SW 1271 (cell line): ENCODE measurements around the gene LIF.
"Not testable (repeated sequence)": the region's sequence is repeated elsewhere in the genome, so short reads cannot be mapped to it uniquely, and the experiment has no call there.

Source experiments
- DNase-seq, 2 experiments: peaks; one replicate each; lab custom pipeline; 2025; lab: John Stamatoyannopoulos, UW

The LIF gene

DNA sequence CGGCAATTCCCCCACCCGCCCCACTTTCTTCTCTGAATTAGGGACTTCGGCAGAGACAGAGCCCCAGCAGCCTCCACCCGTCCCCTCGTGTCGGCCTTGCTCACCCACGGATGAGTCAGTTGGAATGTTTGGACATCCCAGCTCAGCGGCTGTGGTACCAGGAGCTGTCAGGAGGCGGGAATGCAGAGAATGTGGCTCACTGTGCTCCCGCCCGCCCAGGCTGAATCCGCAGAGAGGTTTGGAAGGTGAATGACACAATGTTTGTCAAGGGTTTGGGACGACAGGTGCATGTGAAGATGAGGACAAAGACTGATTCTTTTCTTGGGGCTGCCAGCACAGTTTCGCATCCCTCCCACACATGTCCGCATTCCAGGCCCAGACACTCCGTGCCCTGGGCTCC is 39.6 kb downstream of the LIF start:
- peak; percentile 82 to 90 for DNase-seq

DNA sequence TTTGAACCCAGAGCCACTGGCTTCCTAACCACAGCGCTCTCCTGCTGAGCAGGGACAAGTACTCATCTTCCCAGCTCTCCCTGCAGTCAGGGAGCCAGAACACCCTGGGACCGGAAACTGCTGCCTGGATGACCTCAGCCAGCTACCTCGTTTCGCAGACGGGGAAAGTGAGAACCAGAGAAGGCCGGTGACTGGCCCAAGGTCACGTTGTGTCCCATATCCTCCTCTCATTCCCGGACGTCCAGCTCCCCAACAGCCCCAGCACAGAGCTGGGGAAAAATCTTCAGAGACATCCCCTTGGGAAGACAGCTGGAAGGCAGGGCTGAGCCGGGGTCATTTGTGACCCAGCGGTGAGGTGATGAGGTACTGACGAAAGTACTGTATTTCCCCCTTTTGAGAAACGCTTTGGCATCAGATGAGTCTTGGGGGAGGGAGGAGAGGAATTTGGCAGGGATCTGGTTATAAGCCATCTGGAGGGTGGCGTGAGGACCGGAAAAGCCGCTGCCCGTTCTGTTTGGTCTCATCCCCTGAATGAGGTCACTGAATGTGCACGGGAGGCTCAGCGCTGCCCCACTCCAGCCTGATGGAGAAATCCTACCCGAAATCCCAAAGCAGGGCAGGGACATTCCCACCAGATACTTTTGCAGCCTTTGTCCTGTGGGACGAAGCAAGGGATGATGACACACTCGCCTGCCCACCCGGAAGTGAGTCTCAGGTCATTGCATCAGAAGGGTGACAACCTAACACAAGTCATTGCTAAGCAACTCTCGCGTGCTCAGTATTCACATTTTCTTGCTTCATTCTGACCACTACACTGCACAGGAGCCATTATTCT is 41.1 kb downstream of the LIF start:
- DNase-seq: peak in 1 of 2 experiments; percentile 45

- DNase-seq: no peak
Measured at GRCh38 chr22:30204742-30205111, 41.8 kb downstream of the LIF start.

DNA sequence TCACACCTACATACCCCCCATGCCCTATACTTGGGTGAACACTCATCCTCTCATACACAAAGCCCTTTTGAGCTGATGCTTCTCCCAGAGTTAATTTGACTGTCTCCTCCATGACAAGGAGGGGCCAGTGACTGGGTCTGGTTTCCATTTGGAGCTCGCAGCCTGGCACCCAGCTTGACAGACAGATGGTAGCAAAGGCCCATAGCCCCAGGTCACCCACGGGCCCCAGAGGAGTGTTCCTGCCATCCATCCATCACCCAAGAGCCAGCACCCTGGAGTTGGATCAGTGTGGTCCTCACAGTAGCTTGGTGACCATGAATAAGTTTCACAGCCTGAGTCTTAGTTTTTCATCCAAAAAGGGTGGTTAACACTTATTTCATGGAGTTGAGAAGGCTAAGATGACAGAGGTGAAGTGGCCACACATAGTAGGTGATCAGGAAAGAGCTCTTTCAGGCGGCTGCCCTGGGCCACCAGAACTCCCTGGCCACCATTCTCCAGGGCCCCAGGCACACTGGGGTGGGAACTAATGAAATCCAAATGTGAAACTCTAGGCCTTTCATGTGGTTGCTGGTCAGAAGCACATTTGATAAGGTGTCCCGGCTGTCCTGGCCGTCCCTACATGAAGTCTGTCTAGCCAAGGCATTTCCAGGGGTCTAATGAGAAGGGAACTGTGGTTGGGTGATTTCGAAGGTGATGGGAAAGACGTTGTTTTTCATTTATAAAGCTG is 42.4 kb downstream of the LIF start:
- no peak for DNase-seq

DNA sequence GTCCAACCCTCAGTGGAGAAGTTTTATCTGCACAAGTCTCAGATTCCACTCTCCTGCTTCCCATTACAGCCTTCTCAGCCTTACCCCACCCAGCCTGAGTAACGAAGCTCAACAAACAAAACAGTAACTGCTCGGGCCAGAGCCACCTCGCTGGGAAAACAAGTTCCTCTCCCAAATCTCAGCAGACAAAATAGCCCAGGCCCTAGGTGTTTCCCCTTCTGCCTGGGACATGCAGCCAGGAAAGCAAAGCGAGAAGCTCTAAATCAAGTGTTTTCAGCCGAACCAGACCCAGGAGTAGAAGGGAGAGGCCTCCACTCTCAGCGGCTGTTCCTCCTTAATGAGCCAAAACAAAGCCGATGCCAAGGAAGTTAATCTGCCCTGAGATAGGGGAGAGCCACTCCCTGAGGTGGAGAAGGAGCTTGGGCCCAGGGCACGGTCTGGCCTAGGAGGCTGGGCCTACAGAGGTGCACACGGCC is 44.0 kb downstream of the LIF start:
- no peak for DNase-seq

DNA sequence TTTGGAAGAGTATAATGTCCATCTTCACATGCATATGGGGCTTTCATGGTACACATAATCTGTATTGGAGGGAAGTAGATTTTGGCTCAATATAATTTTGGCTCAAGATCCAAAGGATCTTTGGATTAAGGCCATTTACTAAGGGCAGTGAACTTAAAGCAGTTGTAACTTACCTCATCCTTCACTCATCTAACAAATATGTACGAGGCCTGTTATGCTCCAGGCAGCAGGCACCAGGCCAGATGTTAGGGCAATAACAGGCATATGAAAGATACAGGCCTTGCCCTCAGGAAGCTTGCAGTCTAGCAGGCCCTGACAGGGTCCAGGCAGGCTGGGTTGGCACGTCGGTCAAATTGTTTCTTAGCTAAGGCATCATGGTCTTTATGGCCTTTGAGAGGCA is 44.6 kb downstream of the LIF start:
- DNase-seq: no peak

DNA sequence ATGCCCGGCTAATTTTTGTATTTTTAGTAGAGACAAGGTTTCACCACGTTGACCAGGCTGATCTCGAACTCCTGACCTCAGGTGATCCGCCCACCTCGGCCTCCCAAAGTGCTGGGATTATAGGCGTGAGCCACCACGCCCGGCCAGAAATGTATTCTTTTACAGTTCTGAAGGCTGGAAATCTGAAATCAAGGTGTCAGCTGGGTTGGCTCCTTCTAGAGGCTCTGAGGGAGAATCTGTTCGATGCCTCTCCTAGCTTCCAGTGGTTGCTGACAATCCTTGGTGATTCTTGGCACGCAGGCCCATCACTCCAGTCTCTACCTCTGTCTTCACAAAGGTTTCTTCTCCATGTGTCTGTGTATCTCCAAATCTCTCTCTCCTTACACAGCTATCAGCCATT is 45.7 kb downstream of the LIF start:
- DNase-seq: not testable (repeated sequence)

DNA sequence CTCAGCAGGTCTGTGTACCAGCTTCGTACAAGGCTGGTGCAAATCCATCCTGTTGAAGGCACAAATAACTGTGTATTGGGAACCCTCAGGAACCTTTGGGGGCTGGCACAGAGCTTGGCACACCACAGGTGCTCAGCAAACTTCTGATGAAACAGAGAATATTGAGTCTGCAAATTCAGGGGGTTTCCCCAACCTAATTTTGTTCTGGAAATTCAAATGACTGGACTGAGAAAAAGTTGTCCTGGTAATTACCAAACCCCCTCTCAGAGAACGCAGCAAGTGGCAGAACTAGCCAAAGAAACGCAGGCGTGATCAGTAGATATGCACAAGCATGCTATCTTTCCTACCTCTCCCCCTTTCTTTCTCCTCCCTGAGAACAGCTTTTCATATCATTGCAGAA is 47.6 kb downstream of the LIF start:
- DNase-seq: no peak

DNA sequence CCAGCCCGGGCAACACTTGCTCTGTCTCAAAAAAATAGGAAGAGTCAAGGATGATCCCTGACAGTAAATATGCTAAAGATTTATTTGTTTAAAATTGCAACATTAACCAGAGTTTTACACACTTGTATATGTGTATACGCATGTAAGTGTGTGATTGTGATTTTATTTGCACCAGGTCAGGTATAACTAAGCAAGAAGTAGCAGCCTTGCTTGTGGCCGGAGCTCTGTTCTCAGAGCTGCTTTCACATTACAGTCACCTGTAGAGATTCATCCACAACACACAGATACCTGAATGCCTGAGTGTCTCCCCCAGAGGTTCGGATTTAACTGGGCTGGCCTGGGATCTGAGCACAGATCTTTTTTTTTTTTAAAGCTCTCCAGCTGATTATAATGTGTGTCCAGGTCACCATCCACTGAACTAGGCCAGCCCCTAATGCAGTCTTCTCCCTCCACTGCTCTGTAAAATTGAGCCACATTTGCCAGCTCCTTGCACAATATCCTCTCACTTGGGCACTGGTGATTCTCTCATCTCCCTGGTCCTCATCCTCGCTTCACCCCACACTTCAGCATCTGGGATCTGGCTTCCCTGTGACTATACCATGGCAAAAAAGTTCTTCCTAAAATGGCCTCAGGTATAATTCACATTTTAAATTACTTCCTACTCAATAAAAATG is 48.3 kb downstream of the LIF start:
- DNase-seq: no peak

DNA sequence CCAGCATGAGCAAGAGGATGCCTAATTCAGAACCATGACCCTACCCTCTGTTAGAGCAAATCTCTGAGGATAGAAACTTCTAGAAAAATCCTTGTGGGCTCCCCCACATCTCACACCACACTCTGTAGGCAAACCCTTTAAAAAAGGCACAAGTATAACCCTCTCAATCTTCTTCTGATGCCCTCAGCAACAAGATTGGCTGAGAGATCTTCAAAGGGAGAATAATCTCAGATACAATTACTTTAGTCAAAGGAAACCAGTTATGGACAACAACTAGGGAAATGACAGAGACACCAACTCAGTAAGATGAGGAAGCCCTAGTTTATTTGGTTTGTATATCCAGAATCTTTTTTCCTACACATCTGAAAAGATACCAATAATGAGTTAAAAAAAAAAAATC is 49.2 kb downstream of the LIF start:
- no peak for DNase-seq

- DNase-seq: no peak
Measured at GRCh38 chr22:30196880-30197336, 49.7 kb downstream of the LIF start.

GRCh38 chr22:30196141-30196879 is 50.2 kb downstream of the LIF start:
- DNase-seq: peak; percentile 95 to 96

DNA sequence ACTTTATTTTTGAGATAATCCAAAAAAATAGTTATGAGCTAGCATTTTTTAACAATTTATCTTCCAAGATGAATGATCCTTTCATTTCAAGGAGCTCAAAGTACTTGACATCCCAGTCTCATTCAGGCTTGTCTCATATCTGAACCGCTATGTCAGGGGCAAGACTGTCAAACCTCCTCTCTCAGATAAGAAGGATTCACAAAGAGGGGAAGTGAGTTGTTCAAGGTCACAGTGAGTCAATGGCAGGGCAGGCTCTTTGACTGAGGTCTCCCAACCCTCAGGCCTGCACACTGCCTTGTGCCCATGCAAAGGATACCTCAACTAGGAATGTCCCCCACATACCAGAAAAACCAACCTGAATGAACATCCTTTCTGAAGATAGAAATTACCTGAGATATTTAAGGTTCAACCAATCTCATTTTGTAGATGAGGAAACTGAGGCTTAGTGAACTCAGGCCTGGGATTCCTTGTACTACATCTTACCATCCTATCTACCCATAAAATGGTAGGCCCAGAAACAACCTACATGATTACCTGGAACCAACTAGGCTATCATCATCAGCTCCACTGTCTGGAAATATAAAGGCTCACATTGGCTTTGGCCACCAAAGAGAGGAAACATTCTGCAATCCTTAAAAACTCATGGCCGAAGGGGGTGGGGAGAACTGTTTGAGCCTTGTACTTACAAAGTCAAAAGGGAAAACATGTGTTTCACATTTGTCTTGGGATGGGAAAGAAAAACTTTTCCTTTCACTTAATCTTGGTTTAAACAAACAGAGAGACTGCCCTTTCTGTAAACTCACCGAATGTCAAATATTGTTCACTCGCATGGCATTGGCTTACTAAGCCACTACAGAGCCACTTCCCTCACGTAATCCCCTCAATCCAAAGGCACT is 51.1 kb downstream of the LIF start:
- no peak for DNase-seq

- no peak for DNase-seq
Measured at GRCh38 chr22:30193031-30193775, 53.4 kb downstream of the LIF start.

- DNase-seq: no peak
Measured at GRCh38 chr22:30192427-30192826, 54.1 kb downstream of the LIF start.

GRCh38 chr22:30191040-30191701 is 55.4 kb downstream of the LIF start:
- no peak for DNase-seq

- DNase-seq: no peak
Measured at GRCh38 chr22:30190574-30190973, 56.0 kb downstream of the LIF start.
